WTC11 (cell line): ENCODE measurements around the gene SLC6A15.

Source experiments
- ATF1 ChIP-seq: sonication (generic); formaldehyde crosslinking; IDR thresholded peaks from 2 replicates; pipeline ENCODE4 v1.8.1; 2023; ENCODE audit warnings: mild to moderate bottlenecking, moderate library complexity, missing genetic modification reagents
- CBFB ChIP-seq: sonication (generic); formaldehyde crosslinking; IDR thresholded peaks from 2 replicates; pipeline ENCODE4 v1.8.1; 2022; ENCODE audit warnings: mild to moderate bottlenecking, low read depth, missing genetic modification reagents
- ESRRA ChIP-seq: sonication (generic); formaldehyde crosslinking; IDR thresholded peaks from 2 replicates; pipeline ENCODE4 v1.8.1; 2022; ENCODE audit warnings: mild to moderate bottlenecking, missing genetic modification reagents, borderline replicate concordance
- NR3C1 ChIP-seq: sonication (generic); formaldehyde crosslinking; conservative IDR thresholded peaks from 2 replicates; pipeline ENCODE4 v1.8.1; 2023; ENCODE audit warnings: low read depth, mild to moderate bottlenecking, missing genetic modification reagents
- TF ChIP-seq, protein P1 (sequence below): fragments of 200-600 bp; IDR thresholded peaks from 2 replicates; pipeline ENCODE4 v1.8.0; 2022; ENCODE audit warnings: antibody characterized with exemption
- TF ChIP-seq, protein P2 (sequence below): sonication (generic); formaldehyde crosslinking; IDR thresholded peaks from 2 replicates; pipeline ENCODE4 v1.8.0; 2022; ENCODE audit warnings: mild to moderate bottlenecking, missing genetic modification reagents
- TF ChIP-seq, protein P3 (sequence below): fragments of 250-450 bp; sonication (Bioruptor Pico); IDR thresholded peaks from 2 replicates; pipeline ENCODE4 v1.9.0; 2021; ENCODE audit warnings: moderate library complexity, mild to moderate bottlenecking, inconsistent platforms, borderline replicate concordance
- TF ChIP-seq, protein P4 (sequence below): sonication (generic); formaldehyde crosslinking; conservative IDR thresholded peaks from 2 replicates; pipeline ENCODE4 v1.8.1; 2023; ENCODE audit warnings: mild to moderate bottlenecking, low read depth, missing genetic modification reagents, moderate library complexity
- TF ChIP-seq, protein P5 (sequence below): sonication (generic); formaldehyde crosslinking; IDR thresholded peaks from 2 replicates; pipeline ENCODE4 v1.8.1; 2023; ENCODE audit warnings: mild to moderate bottlenecking, moderate library complexity, missing genetic modification reagents
- TF ChIP-seq, protein P6 (sequence below): sonication (generic); formaldehyde crosslinking; IDR thresholded peaks from 2 replicates; pipeline ENCODE4 v1.8.0; 2023; ENCODE audit warnings: missing genetic modification reagents

DNA sequence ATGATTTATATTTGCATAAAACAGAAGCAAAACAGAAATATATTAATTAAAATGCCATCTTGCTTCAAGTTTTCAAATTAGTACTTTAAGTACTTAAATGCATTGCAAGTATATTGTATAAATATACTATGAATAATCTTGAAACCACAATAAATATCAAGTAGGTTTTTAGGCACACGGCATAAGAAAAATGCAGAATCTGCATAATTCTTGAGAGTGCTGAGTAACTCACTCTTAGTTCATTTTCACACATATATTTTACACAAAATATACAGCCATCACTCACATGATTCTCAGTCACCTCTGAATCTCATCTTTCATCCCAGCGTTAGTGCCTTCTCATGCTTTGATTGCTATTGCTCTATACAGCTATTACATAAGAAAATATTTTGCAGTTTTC lies 51.9 kb downstream of the SLC6A15 start:
- TF ChIP-seq ESRRA (no peak), ATF1 (CRISPR knock-in tag) (no peak), CBFB (CRISPR knock-in tag) (no peak), NR3C1 (CRISPR knock-in tag) (no peak)
- TF ChIP-seq, protein P1, sequence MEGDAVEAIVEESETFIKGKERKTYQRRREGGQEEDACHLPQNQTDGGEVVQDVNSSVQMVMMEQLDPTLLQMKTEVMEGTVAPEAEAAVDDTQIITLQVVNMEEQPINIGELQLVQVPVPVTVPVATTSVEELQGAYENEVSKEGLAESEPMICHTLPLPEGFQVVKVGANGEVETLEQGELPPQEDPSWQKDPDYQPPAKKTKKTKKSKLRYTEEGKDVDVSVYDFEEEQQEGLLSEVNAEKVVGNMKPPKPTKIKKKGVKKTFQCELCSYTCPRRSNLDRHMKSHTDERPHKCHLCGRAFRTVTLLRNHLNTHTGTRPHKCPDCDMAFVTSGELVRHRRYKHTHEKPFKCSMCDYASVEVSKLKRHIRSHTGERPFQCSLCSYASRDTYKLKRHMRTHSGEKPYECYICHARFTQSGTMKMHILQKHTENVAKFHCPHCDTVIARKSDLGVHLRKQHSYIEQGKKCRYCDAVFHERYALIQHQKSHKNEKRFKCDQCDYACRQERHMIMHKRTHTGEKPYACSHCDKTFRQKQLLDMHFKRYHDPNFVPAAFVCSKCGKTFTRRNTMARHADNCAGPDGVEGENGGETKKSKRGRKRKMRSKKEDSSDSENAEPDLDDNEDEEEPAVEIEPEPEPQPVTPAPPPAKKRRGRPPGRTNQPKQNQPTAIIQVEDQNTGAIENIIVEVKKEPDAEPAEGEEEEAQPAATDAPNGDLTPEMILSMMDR, result no peak
- TF ChIP-seq, protein P2, sequence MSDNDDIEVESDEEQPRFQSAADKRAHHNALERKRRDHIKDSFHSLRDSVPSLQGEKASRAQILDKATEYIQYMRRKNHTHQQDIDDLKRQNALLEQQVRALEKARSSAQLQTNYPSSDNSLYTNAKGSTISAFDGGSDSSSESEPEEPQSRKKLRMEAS, result no peak
- TF ChIP-seq, protein P3, sequence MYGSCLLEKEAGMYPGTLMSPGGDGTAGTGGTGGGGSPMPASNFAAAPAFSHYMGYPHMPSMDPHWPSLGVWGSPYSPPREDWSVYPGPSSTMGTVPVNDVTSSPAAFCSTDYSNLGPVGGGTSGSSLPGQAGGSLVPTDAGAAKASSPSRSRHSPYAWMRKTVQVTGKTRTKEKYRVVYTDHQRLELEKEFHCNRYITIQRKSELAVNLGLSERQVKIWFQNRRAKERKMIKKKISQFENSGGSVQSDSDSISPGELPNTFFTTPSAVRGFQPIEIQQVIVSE, result no peak
- TF ChIP-seq, protein P4, sequence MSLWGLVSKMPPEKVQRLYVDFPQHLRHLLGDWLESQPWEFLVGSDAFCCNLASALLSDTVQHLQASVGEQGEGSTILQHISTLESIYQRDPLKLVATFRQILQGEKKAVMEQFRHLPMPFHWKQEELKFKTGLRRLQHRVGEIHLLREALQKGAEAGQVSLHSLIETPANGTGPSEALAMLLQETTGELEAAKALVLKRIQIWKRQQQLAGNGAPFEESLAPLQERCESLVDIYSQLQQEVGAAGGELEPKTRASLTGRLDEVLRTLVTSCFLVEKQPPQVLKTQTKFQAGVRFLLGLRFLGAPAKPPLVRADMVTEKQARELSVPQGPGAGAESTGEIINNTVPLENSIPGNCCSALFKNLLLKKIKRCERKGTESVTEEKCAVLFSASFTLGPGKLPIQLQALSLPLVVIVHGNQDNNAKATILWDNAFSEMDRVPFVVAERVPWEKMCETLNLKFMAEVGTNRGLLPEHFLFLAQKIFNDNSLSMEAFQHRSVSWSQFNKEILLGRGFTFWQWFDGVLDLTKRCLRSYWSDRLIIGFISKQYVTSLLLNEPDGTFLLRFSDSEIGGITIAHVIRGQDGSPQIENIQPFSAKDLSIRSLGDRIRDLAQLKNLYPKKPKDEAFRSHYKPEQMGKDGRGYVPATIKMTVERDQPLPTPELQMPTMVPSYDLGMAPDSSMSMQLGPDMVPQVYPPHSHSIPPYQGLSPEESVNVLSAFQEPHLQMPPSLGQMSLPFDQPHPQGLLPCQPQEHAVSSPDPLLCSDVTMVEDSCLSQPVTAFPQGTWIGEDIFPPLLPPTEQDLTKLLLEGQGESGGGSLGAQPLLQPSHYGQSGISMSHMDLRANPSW, result no peak
- TF ChIP-seq, protein P5, sequence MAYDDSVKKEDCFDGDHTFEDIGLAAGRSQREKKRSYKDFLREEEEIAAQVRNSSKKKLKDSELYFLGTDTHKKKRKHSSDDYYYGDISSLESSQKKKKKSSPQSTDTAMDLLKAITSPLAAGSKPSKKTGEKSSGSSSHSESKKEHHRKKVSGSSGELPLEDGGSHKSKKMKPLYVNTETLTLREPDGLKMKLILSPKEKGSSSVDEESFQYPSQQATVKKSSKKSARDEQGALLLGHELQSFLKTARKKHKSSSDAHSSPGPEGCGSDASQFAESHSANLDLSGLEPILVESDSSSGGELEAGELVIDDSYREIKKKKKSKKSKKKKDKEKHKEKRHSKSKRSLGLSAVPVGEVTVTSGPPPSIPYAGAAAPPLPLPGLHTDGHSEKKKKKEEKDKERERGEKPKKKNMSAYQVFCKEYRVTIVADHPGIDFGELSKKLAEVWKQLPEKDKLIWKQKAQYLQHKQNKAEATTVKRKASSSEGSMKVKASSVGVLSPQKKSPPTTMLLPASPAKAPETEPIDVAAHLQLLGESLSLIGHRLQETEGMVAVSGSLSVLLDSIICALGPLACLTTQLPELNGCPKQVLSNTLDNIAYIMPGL (CRISPR knock-in tag), result no peak
- TF ChIP-seq, protein P6, sequence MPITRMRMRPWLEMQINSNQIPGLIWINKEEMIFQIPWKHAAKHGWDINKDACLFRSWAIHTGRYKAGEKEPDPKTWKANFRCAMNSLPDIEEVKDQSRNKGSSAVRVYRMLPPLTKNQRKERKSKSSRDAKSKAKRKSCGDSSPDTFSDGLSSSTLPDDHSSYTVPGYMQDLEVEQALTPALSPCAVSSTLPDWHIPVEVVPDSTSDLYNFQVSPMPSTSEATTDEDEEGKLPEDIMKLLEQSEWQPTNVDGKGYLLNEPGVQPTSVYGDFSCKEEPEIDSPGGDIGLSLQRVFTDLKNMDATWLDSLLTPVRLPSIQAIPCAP, result no peak
